GM23338 (cell line): Measurements from ENCODE around the gene ULBP1. TPM values are rescaled to one million over a fixed set of nuclear protein-coding genes. Genes with fewer than 3 reads are reported as not detected.
"Not testable (repeated sequence)": the region's sequence is repeated elsewhere in the genome, so short reads cannot be mapped to it uniquely, and the experiment has no call there.

Source experiments
- ATAC-seq: fragments of 200-7000 bp; cut with Tn5 transposase; 3 replicates; pipeline ENCODE4 v1.9.1; 2020
- DNase-seq: peaks from one replicate; pipeline ENCODE4 v3.0.0-alpha.2; 2015; ENCODE audit warnings: low spot score
- H2AFZ ChIP-seq: fragments of 200-600 bp; sonication (generic); 2 replicates; pipeline ENCODE4 v1.8.0; 2016; ENCODE audit warnings: antibody characterized with exemption, mild to moderate bottlenecking, moderate library complexity
- H3F3A ChIP-seq: fragments of 200-600 bp; sonication (generic); replicated peaks from 2 replicates; pipeline ENCODE4 v1.8.0; 2017; ENCODE audit warnings: antibody characterized with exemption, mixed run types, low read depth
- H3K27ac ChIP-seq: fragments of 200-600 bp; sonication (generic); 2 replicates; pipeline ENCODE4 v1.6.1; 2016; ENCODE audit warnings: low read depth
- H3K27me3 ChIP-seq: fragments of 200-600 bp; sonication (generic); 2 replicates; pipeline ENCODE4 v1.8.0; 2016; ENCODE audit warnings: mild to moderate bottlenecking, mixed run types, moderate library complexity; ENCODE audit not compliant: insufficient read depth
- H3K36me3 ChIP-seq: fragments of 200-600 bp; sonication (generic); 2 replicates; pipeline ENCODE4 v1.8.0; 2016; ENCODE audit warnings: mild to moderate bottlenecking; ENCODE audit not compliant: insufficient read depth
- H3K4me1 ChIP-seq: fragments of 200-600 bp; sonication (generic); 2 replicates; pipeline ENCODE4 v1.8.0; 2016; ENCODE audit warnings: mild to moderate bottlenecking, moderate library complexity; ENCODE audit not compliant: insufficient read depth
- H3K4me2 ChIP-seq: fragments of 200-600 bp; sonication (generic); 2 replicates; pipeline ENCODE4 v1.7.1; 2017; ENCODE audit warnings: mixed run types
- H3K4me3 ChIP-seq: fragments of 200-600 bp; sonication (generic); 2 replicates; pipeline ENCODE4 v1.6.1; 2016; ENCODE audit warnings: mixed run types
- H3K79me2 ChIP-seq: fragments of 200-600 bp; sonication (generic); replicated peaks from 2 replicates; pipeline ENCODE4 v1.8.0; 2017; ENCODE audit warnings: mild to moderate bottlenecking; ENCODE audit not compliant: insufficient read depth
- H3K9me2 ChIP-seq: fragments of 200-600 bp; sonication (generic); 2 replicates; pipeline ENCODE4 v1.8.0; 2017; ENCODE audit not compliant: insufficient read depth
- H4K20me1 ChIP-seq: fragments of 200-600 bp; sonication (generic); replicated peaks from 2 replicates; pipeline ENCODE4 v1.8.0; 2017; ENCODE audit warnings: mild to moderate bottlenecking; ENCODE audit not compliant: insufficient read depth
- H3K27ac Mint-ChIP-seq: 2 replicates; pipeline ENCODE4 v1.8.0; 2020; ENCODE audit warnings: inconsistent platforms, mild to moderate bottlenecking, moderate library complexity, mixed read lengths
- H3K27me3 Mint-ChIP-seq: 3 replicates; pipeline ENCODE4 v1.8.0; 2022; ENCODE audit warnings: low read depth, mild to moderate bottlenecking, moderate library complexity, mixed read lengths, inconsistent platforms; ENCODE audit not compliant: insufficient read depth, poor library complexity
- H3K36me3 Mint-ChIP-seq: 3 replicates; pipeline ENCODE4 v1.8.0; 2021; ENCODE audit warnings: low read depth, mild to moderate bottlenecking, inconsistent platforms, moderate library complexity, mixed read lengths
- H3K4me1 Mint-ChIP-seq: 3 replicates; pipeline ENCODE4 v1.8.0; 2020; ENCODE audit warnings: mild to moderate bottlenecking, inconsistent platforms, mixed read lengths
- H3K4me3 Mint-ChIP-seq: 3 replicates; pipeline ENCODE4 v1.8.0; 2021; ENCODE audit warnings: moderate library complexity, mild to moderate bottlenecking, inconsistent platforms, mixed read lengths
- H3K9me3 Mint-ChIP-seq: 3 replicates; pipeline ENCODE4 v1.8.0; 2020; ENCODE audit warnings: moderate library complexity, mild to moderate bottlenecking, inconsistent platforms, mixed read lengths
- CTCF ChIP-seq, 2 experiments: fragments of 200-600 bp in 1 of 2; sonication (generic) in 1 of 2; conservative IDR thresholded peaks; 2 replicates each; pipeline versions ENCODE4 v1.5.1 to v1.6.1; 2016 to 2017; ENCODE audit warnings: antibody characterized with exemption in 2 of 2, low read depth in 2 of 2, mild to moderate bottlenecking in 2 of 2, moderate library complexity in 1 of 2
- EZH2 ChIP-seq: fragments of 200-600 bp; sonication (generic); IDR thresholded peaks from one replicate; pipeline ENCODE4 v1.8.0; 2017; ENCODE audit warnings: antibody characterized with exemption, mild to moderate bottlenecking, low read depth; ENCODE audit not compliant: unreplicated experiment
- EZH2phosphoT487 ChIP-seq: fragments of 200-600 bp; sonication (generic); IDR thresholded peaks from one replicate; pipeline ENCODE4 v1.8.1; 2018; ENCODE audit warnings: antibody characterized with exemption; ENCODE audit not compliant: unreplicated experiment
- JUNB ChIP-seq: IDR thresholded peaks from one replicate; pipeline ENCODE4 v1.6.1; 2016; ENCODE audit warnings: antibody characterized with exemption; ENCODE audit not compliant: unreplicated experiment
- REST ChIP-seq: IDR thresholded peaks from one replicate; pipeline ENCODE4 v1.6.1; 2018; ENCODE audit warnings: antibody characterized with exemption; ENCODE audit not compliant: unreplicated experiment
- STAT1 ChIP-seq: IDR thresholded peaks from one replicate; pipeline ENCODE4 v1.6.1; 2016; ENCODE audit warnings: antibody characterized with exemption; ENCODE audit not compliant: unreplicated experiment
- ZNF331 ChIP-seq: fragments of 250-450 bp; sonication (Bioruptor Pico); IDR thresholded peaks from 2 replicates; pipeline ENCODE4 v1.5.0; 2020; ENCODE audit warnings: low read depth, mild to moderate bottlenecking, moderate library complexity
- polyA plus RNA-seq: library from polyadenylated mRNA; unstranded; fragments of >200 nt; fragmentation: Nextera tagmentation; extraction: Ambion mirVana; gene quantifications from 2 replicates; pipeline ENCODE4 v1.2.1, GENCODE V29; 2016
- total RNA-seq: library from RNA; depleted of rRNA; stranded (reverse); fragments of >200 nt; shearing (Covaris generic); gene quantifications from 2 replicates; pipeline ENCODE4 v1.2.3, GENCODE V29; 2014

The ULBP1 gene
- total and polyA plus RNA-seq, 2 experiments from 2014 or later = 0.74 to 1.7 TPM

- Histone ChIP-seq H3K4me2 (peak overlapping the region; percentile 84), H2AFZ (peak overlapping the region; percentile 88)
- peak; percentile 83 for ATAC-seq
Observed at GRCh38 chr6:149938013-149938570, 25.7 kb upstream of the ULBP1 start.

GRCh38 chr6:149938571-149939355 lies 25.0 kb upstream of the ULBP1 start:
- Mint-ChIP-seq H3K4me1 (peaks cover 11% of the 10 kb centered on the region), H3K27me3 (peaks cover 96% of the 10 kb centered on the region), H3K27ac (no peak overlapping the region), H3K4me3 (peak overlapping the region; percentile 72), H3K36me3 (no peaks in the 10 kb centered on the region; the same call in 2 of the 3 replicates), H3K9me3 (peaks cover 2% of the 10 kb centered on the region)
- no peaks in the 10 kb centered on the region for H3K9me2 ChIP-seq
- TF ChIP-seq ZNF331 (no peak), EZH2phosphoT487 (peak; percentile 94), STAT1 (no peak), CTCF (conservative IDR thresholded peaks at IDR 0.05; ENCODE audit: low read depth in 2 of 2) (no peak), EZH2 (peak; percentile 96)
- DNase-seq (no peak), ATAC-seq (no peak; the same call in 1 of the 3 replicates)
- peaks cover 94% of the 10 kb centered on the region for H3K27me3 ChIP-seq
- H3K79me2 ChIP-seq = no peaks in the 10 kb centered on the region
- no peaks in the 10 kb centered on the region for H3F3A ChIP-seq
- peak overlapping the region; percentile 57 for H3K4me3 ChIP-seq
- no peaks in the 10 kb centered on the region; the same call in 1 of the 2 replicates for H4K20me1 ChIP-seq
- peak overlapping the region; percentile 88 for H2AFZ ChIP-seq
- no peaks in the 10 kb centered on the region for H3K36me3 ChIP-seq
- peak overlapping the region; percentile 84 for H3K4me2 ChIP-seq
- peaks cover 8% of the 10 kb centered on the region; the same call in 1 of the 2 replicates for H3K4me1 ChIP-seq
- H3K27ac ChIP-seq = no peak overlapping the region

More at GRCh38 chr6:149938013-149938570, 25.7 kb upstream of the ULBP1 start:
- Histone ChIP-seq H3K4me3 (peak overlapping the region; percentile 57), H3K27me3 (peaks cover 94% of the 10 kb centered on the region)
- H3K27ac Mint-ChIP-seq, H3K27ac ChIP-seq, H3K9me2 ChIP-seq, H4K20me1 ChIP-seq, H3F3A ChIP-seq, DNase-seq, H3K36me3 ChIP-seq, H3K4me1 ChIP-seq, H3K9me3 Mint-ChIP-seq, H3K36me3 Mint-ChIP-seq, H3K79me2 ChIP-seq: not testable (repeated sequence)
- Mint-ChIP-seq H3K27me3 (peaks cover 89% of the 10 kb centered on the region), H3K4me3 (peak overlapping the region; percentile 72), H3K4me1 (peaks cover 11% of the 10 kb centered on the region)
- peak; percentile 87 for TF ChIP-seq EZH2

- H3K4me2 ChIP-seq = peak overlapping the region; percentile 84
- TF ChIP-seq JUNB (no peak), REST (no peak), CTCF (conservative IDR thresholded peaks at IDR 0.05; ENCODE audit: low read depth in 2 of 2) (no peak), ZNF331 (no peak)
Observed at GRCh38 chr6:149939356-149939648, 24.4 kb upstream of the ULBP1 start.

More at GRCh38 chr6:149939356-149939648, 24.4 kb upstream of the ULBP1 start:
- Histone ChIP-seq H3K27me3 (peaks cover 98% of the 10 kb centered on the region), H3K4me3 (peak overlapping the region; percentile 57; the same call in 1 of the 2 replicates), H3K4me1 (peaks cover 8% of the 10 kb centered on the region; the same call in 1 of the 2 replicates), H3K36me3 (no peaks in the 10 kb centered on the region), H3K79me2 (no peaks in the 10 kb centered on the region), H2AFZ (no peak overlapping the region), H3K9me2 (no peaks in the 10 kb centered on the region), H3K27ac (no peak overlapping the region), H3F3A (no peaks in the 10 kb centered on the region), H4K20me1 (no peaks in the 10 kb centered on the region; the same call in 1 of the 2 replicates)
- Mint-ChIP-seq H3K4me3 (peak overlapping the region; percentile 69), H3K27ac (no peak overlapping the region), H3K4me1 (peaks cover 11% of the 10 kb centered on the region), H3K36me3 (no peaks in the 10 kb centered on the region; the same call in 2 of the 3 replicates), H3K27me3 (peaks cover 99% of the 10 kb centered on the region), H3K9me3 (peaks cover 2% of the 10 kb centered on the region)
- ATAC-seq (no peak), DNase-seq (no peak)
